HepG2 (cell line): ENCODE measurements around the gene DYNC1I2. TPM values are rescaled to one million over a fixed set of nuclear protein-coding genes. Genes with fewer than 3 reads are reported as not detected.

Source experiments
- ASH2L ChIP-seq: fragments of 300-600, 200-600 bp; sonication (generic); IDR thresholded peaks from 2 replicates; pipeline ENCODE4 v1.7.0; 2017; ENCODE audit warnings: low read depth, mild to moderate bottlenecking, moderate library complexity, mixed read lengths, low read length; ENCODE audit not compliant: insufficient read length
- CEBPB ChIP-seq: IDR thresholded peaks from 2 replicates; pipeline ENCODE4 v1.6.1; 2011; ENCODE audit warnings: low read depth, low read length, improper control_type of control experiment, borderline replicate concordance
- KAT8 ChIP-seq: IDR thresholded peaks from 2 replicates; pipeline ENCODE4 v1.6.1; 2016; ENCODE audit warnings: missing genetic modification reagents, missing compliant biosample characterization
- KDM6A ChIP-seq: IDR thresholded peaks from 2 replicates; pipeline ENCODE4 v1.6.1; 2016; ENCODE audit warnings: low read depth
- NRL ChIP-seq: sonication (generic); formaldehyde crosslinking; IDR thresholded peaks from 2 replicates; pipeline ENCODE4 v1.5.0; 2020; ENCODE audit warnings: missing genetic modification reagents, mild to moderate bottlenecking, moderate library complexity, borderline replicate concordance
- POLR2G ChIP-seq: fragments of 200-400 bp; formaldehyde crosslinking; IDR thresholded peaks from 2 replicates; pipeline ENCODE4 v1.6.1; 2018; ENCODE audit warnings: mild to moderate bottlenecking, low read depth, low read length, moderate library complexity
- SAFB2 ChIP-seq: sonication (generic); formaldehyde crosslinking; IDR thresholded peaks from 2 replicates; pipeline ENCODE4 v1.5.1; 2020; ENCODE audit warnings: missing genetic modification reagents, low read depth, mild to moderate bottlenecking, borderline replicate concordance
- SIN3B ChIP-seq: fragments of 150-350 bp; IDR thresholded peaks from 2 replicates; pipeline ENCODE4 v1.6.1; 2014; ENCODE audit warnings: low read length
- TAF15 ChIP-seq: fragments of 200-400 bp; formaldehyde crosslinking; IDR thresholded peaks from one replicate; pipeline ENCODE4 v1.6.1; 2018; ENCODE audit warnings: mild to moderate bottlenecking, low read depth, low read length; ENCODE audit not compliant: poor library complexity, severe bottlenecking
- XRCC5 ChIP-seq: fragments of 200-400 bp; formaldehyde crosslinking; optimal IDR thresholded peaks from 2 replicates; pipeline ENCODE3; 2017; ENCODE audit warnings: mild to moderate bottlenecking, low read length
- ZNF20 ChIP-seq: sonication (generic); formaldehyde crosslinking; IDR thresholded peaks from 2 replicates; pipeline ENCODE4 v1.4.0; 2020; ENCODE audit warnings: mild to moderate bottlenecking, moderate library complexity, missing genetic modification reagents
- polyA plus RNA-seq, 8 experiments: library from polyadenylated mRNA; depleted of rRNA in 3 of 8; stranded (reverse) in 7 of 8; unstranded in 1 of 8; fragments of >200 nt; fragmentation: Illumina TruSeq in 4 of 8; extraction: Trizol in 4 of 8; gene quantifications; 2 replicates each; pipeline versions ENCODE4 v1.2.1 to v1.2.3, GENCODE V29; 2011 to 2016; ENCODE audit warnings: low read depth in 4 of 8, missing spikeins in 1 of 8, mixed read lengths in 1 of 8; ENCODE audit not compliant: insufficient read depth in 1 of 8
- total RNA-seq, 5 experiments: library from RNA; depleted of rRNA; stranded (reverse); fragments of >200 nt; fragmentation: Illumina TruSeq; extraction: Trizol; gene quantifications; 2 replicates each; pipeline ENCODE4 v1.2.3, GENCODE V29; 2016; ENCODE audit warnings: low read depth in 1 of 5
- TF ChIP-seq, protein P1 (sequence below): IDR thresholded peaks from 2 replicates; pipeline ENCODE4 v1.6.1; 2016; ENCODE audit warnings: low read depth, missing genetic modification reagents, missing compliant biosample characterization
- TF ChIP-seq, protein P2 (sequence below): sonication (generic); formaldehyde crosslinking; IDR thresholded peaks from 2 replicates; pipeline ENCODE4 v1.5.0; 2020; ENCODE audit warnings: mild to moderate bottlenecking, missing genetic modification reagents, moderate library complexity
- TF ChIP-seq, protein P3 (sequence below): sonication (generic); formaldehyde crosslinking; IDR thresholded peaks from 2 replicates; pipeline ENCODE4 v1.4.0; 2020; ENCODE audit warnings: missing genetic modification reagents
- TF ChIP-seq, protein P4 (sequence below): IDR thresholded peaks from 2 replicates; pipeline ENCODE4 v1.6.1; 2012; ENCODE audit warnings: low read depth, low read length, improper control_type of control experiment

The DYNC1I2 gene
- total and polyA plus RNA-seq, 2 of the 13 experiments (the other 11 are each of a cell fraction or from before 2014, with no cell fraction given) = 84.0 to 99.8 TPM

DNA sequence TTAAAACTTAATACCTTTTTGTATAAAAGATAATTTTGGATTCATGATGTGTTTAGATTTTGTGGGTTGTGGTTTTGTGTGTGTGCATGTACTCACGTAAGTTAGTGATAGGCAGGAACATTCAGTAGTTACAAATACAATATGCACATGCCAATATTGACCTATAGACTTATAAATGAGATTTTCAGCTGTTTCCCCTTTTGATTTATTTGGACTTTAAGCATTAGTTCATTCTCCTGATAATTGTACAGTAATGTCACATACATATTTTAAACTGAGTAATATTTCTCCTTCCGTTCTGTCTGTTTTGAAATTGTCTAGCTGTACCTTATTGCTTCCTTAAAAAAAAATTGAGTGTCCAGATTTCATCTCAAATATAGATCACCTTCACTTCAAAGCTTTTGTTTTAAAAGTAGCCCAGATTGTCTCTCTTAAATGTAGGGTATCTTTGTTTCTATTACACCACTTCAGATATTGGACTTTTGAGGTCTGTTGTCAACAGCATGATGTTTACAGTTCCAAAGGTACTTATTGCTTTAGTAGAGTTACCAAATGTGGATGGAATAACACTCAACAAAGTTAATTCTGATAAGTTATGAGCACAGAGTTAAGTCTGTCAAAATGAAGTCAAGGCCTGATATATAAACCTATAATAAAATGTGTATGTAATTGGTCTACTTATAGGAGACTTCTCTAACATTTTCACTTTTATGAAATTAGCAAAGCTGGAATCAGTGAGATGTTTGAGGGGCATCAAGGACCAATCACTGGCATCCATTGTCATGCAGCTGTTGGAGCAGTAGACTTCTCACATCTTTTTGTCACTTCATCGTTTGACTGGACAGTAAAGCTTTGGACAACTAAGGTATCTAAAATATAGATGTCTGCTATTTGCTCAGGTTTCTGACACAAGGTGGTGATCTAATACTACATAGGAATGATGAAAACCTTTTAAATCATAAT lies 42.0 kb downstream of the DYNC1I2 start (continued):
- TF ChIP-seq, protein P1, sequence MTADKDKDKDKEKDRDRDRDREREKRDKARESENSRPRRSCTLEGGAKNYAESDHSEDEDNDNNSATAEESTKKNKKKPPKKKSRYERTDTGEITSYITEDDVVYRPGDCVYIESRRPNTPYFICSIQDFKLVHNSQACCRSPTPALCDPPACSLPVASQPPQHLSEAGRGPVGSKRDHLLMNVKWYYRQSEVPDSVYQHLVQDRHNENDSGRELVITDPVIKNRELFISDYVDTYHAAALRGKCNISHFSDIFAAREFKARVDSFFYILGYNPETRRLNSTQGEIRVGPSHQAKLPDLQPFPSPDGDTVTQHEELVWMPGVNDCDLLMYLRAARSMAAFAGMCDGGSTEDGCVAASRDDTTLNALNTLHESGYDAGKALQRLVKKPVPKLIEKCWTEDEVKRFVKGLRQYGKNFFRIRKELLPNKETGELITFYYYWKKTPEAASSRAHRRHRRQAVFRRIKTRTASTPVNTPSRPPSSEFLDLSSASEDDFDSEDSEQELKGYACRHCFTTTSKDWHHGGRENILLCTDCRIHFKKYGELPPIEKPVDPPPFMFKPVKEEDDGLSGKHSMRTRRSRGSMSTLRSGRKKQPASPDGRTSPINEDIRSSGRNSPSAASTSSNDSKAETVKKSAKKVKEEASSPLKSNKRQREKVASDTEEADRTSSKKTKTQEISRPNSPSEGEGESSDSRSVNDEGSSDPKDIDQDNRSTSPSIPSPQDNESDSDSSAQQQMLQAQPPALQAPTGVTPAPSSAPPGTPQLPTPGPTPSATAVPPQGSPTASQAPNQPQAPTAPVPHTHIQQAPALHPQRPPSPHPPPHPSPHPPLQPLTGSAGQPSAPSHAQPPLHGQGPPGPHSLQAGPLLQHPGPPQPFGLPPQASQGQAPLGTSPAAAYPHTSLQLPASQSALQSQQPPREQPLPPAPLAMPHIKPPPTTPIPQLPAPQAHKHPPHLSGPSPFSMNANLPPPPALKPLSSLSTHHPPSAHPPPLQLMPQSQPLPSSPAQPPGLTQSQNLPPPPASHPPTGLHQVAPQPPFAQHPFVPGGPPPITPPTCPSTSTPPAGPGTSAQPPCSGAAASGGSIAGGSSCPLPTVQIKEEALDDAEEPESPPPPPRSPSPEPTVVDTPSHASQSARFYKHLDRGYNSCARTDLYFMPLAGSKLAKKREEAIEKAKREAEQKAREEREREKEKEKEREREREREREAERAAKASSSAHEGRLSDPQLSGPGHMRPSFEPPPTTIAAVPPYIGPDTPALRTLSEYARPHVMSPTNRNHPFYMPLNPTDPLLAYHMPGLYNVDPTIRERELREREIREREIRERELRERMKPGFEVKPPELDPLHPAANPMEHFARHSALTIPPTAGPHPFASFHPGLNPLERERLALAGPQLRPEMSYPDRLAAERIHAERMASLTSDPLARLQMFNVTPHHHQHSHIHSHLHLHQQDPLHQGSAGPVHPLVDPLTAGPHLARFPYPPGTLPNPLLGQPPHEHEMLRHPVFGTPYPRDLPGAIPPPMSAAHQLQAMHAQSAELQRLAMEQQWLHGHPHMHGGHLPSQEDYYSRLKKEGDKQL (CRISPR knock-in tag) = peak; percentile 71; the same call in 1 of the 2 replicates
- TF ChIP-seq SAFB2 (CRISPR knock-in tag) = no peak
- TF ChIP-seq SIN3B = no peak
- 0 out of 2 replicates have a peak, but pooled peaks have one; percentile 44 for TF ChIP-seq KAT8 (CRISPR knock-in tag)
- TF ChIP-seq, protein P2, sequence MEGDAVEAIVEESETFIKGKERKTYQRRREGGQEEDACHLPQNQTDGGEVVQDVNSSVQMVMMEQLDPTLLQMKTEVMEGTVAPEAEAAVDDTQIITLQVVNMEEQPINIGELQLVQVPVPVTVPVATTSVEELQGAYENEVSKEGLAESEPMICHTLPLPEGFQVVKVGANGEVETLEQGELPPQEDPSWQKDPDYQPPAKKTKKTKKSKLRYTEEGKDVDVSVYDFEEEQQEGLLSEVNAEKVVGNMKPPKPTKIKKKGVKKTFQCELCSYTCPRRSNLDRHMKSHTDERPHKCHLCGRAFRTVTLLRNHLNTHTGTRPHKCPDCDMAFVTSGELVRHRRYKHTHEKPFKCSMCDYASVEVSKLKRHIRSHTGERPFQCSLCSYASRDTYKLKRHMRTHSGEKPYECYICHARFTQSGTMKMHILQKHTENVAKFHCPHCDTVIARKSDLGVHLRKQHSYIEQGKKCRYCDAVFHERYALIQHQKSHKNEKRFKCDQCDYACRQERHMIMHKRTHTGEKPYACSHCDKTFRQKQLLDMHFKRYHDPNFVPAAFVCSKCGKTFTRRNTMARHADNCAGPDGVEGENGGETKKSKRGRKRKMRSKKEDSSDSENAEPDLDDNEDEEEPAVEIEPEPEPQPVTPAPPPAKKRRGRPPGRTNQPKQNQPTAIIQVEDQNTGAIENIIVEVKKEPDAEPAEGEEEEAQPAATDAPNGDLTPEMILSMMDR (CRISPR knock-in tag) = peak; percentile 45; the same call in 1 of the 2 replicates
- peak; percentile 77 for TF ChIP-seq ASH2L
- TF ChIP-seq KDM6A (CRISPR knock-in tag) = peak; percentile 70
- TF ChIP-seq XRCC5 = no peak
- no peak for TF ChIP-seq POLR2G
- TF ChIP-seq TAF15 = no peak
- TF ChIP-seq, protein P3, sequence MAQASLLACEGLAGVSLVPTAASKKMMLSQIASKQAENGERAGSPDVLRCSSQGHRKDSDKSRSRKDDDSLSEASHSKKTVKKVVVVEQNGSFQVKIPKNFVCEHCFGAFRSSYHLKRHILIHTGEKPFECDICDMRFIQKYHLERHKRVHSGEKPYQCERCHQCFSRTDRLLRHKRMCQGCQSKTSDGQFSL (CRISPR knock-in tag) = no peak
- no peak for TF ChIP-seq NRL (CRISPR knock-in tag)
- TF ChIP-seq CEBPB = peak; percentile 92
- TF ChIP-seq, protein P4, sequence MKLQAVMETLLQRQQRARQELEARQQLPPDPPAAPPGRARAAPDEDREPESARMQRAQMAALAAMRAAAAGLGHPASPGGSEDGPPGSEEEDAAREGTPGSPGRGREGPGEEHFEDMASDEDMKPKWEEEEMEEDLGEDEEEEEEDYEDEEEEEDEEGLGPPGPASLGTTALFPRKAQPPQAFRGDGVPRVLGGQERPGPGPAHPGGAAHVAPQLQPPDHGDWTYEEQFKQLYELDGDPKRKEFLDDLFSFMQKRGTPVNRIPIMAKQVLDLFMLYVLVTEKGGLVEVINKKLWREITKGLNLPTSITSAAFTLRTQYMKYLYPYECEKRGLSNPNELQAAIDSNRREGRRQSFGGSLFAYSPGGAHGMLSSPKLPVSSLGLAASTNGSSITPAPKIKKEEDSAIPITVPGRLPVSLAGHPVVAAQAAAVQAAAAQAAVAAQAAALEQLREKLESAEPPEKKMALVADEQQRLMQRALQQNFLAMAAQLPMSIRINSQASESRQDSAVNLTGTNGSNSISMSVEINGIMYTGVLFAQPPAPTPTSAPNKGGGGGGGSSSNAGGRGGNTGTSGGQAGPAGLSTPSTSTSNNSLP = peak; percentile 94
- TF ChIP-seq ZNF20 = no peak
